SKM-1 (cell line): ENCODE data around the gene RSPRY1.

ENCODE experiments used
- DNase-seq: peaks from one replicate; lab custom pipeline; 2025; ENCODE audit not compliant: unreplicated experiment; lab: John Stamatoyannopoulos, UW

The RSPRY1 gene

GRCh38 chr16:57152096-57153093 lies 33.7 kb upstream of the RSPRY1 start:
- DNase-seq: no peak

- no peak for DNase-seq
Observed at GRCh38 chr16:57153841-57154240, 32.3 kb upstream of the RSPRY1 start.

GRCh38 chr16:57155702-57156350 lies 30.3 kb upstream of the RSPRY1 start:
- no peak for DNase-seq

GRCh38 chr16:57156351-57156703 lies 29.8 kb upstream of the RSPRY1 start:
- no peak for DNase-seq

- no peak for DNase-seq
Observed at GRCh38 chr16:57157533-57157932, 28.6 kb upstream of the RSPRY1 start.

- no peak for DNase-seq
Observed at GRCh38 chr16:57159447-57159846, 26.7 kb upstream of the RSPRY1 start.

GRCh38 chr16:57163842-57164241 lies 22.3 kb upstream of the RSPRY1 start:
- no peak for DNase-seq

GRCh38 chr16:57165483-57165882 lies 20.6 kb upstream of the RSPRY1 start:
- no peak for DNase-seq

- DNase-seq: no peak
Observed at GRCh38 chr16:57165938-57166337, 20.2 kb upstream of the RSPRY1 start.

- no peak for DNase-seq
Observed at GRCh38 chr16:57166451-57166850, 19.7 kb upstream of the RSPRY1 start.

- no peak for DNase-seq
Observed at GRCh38 chr16:57166951-57167350, 19.2 kb upstream of the RSPRY1 start.

GRCh38 chr16:57167538-57167937 lies 18.6 kb upstream of the RSPRY1 start:
- no peak for DNase-seq

GRCh38 chr16:57167953-57168352 lies 18.2 kb upstream of the RSPRY1 start:
- DNase-seq: no peak

GRCh38 chr16:57169327-57169726 lies 16.8 kb upstream of the RSPRY1 start:
- no peak for DNase-seq

GRCh38 chr16:57172721-57173290 lies 13.3 kb upstream of the RSPRY1 start:
- DNase-seq: no peak

GRCh38 chr16:57175896-57176295 lies 10.2 kb upstream of the RSPRY1 start:
- DNase-seq: no peak

- DNase-seq: no peak
Observed at GRCh38 chr16:57178196-57178595, 7.9 kb upstream of the RSPRY1 start.

- DNase-seq: no peak
Observed at GRCh38 chr16:57178793-57179212, 7.3 kb upstream of the RSPRY1 start.

GRCh38 chr16:57179215-57179828 lies 6.8 kb upstream of the RSPRY1 start:
- DNase-seq: no peak

GRCh38 chr16:57184113-57184512 lies 2.0 kb upstream of the RSPRY1 start:
- no peak for DNase-seq

GRCh38 chr16:57184887-57185445 lies 1.2 kb upstream of the RSPRY1 start:
- no peak for DNase-seq
